ENCODE data around the gene RAB8B. TPM values are rescaled to one million over a fixed set of nuclear protein-coding genes. Genes with fewer than 3 reads are reported as not detected.
A peak's percentile ranks its signal among the peaks of the same experiment; 100 is the strongest.

RAB8B gene
- total and polyA plus RNA-seq, 2 of the 13 experiments (the other 11 are each of a cell fraction or from before 2014, with no cell fraction given), result 6.8 to 14.2 TPM

DNA sequence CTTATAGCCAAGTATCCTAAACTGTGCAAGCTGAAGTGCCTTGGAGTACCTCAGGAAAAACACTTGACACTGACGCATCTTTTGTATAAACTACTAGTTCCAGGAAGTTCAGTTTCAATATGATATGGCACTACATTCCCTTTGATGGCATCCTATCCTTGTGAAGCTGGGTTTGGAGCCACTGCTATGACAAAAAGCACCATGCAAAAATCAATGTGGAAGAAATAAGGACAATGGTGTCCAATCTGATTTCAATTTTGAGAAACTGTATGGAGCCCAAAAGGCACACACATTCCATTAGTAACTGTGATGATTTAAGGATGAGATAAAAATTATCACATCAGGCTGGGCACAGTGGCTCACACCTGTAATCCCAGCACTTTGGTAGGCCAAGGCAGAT is 37.7 kb upstream of the RAB8B start:
- CTCF ChIA-PET (ENCODE audit: low intra/inter-chr PET ratio, low total read pairs), result no interaction called here

DNA sequence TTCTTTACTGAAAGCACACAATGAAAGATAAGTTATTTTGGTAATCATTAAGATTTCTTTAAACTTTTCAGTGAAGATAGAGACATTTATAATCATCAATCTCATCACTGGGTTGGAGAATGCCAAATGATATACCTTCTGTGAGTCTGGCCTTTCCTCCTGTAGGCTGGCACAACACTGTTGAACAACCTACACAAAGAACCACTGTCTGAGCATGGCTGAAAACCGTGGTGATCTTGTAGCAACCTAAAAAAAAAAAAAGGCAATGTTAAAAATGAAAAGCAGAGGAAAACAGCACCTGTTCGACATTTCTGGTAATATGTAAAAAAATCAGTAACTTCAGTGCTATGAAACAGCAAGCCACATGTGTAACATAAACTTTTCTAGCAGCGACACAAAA is 33.9 kb upstream of the RAB8B start:
- Histone ChIP-seq H2AFZ (ENCODE audit: low read length) (no peak overlapping the region), H3K4me1 (ENCODE audit: insufficient read depth, low read length) (peaks cover 24% of the 10 kb centered on the region), H3K9me3 (ENCODE audit: low read length) (no peaks in the 10 kb centered on the region), H3K27ac (ENCODE audit: extremely low read length, insufficient read depth, low read length) (peak overlapping the region; percentile 89), H4K20me1 (ENCODE audit: insufficient read depth, low read length) (no peaks in the 10 kb centered on the region; the same call in 1 of the 2 replicates), H3K36me3 (replicated peaks in 1 of 2; ENCODE audit: control insufficient read depth in 1 of 2, insufficient read depth in 2 of 2, low read length in 2 of 2) (peaks cover 1 to 28% of the 10 kb centered on the region in 2 experiments; a peak in 4 of 5 replicates), H3K27me3 (ENCODE audit: control insufficient read depth in 1 of 2, insufficient read depth in 2 of 2, low read length in 2 of 2) (no peaks in the 10 kb centered on the region; a peak in 1 of 5 replicates), H3K4me3 (replicated peaks in 1 of 3; ENCODE audit: insufficient read depth in 1 of 3, low read depth in 2 of 3, low read length in 3 of 3) (peak overlapping the region; percentile 78 to 96 (median 96); a peak in 5 of 6 replicates), H3K79me2 (ENCODE audit: insufficient read depth, low read length) (peaks cover 26% of the 10 kb centered on the region), H3K9ac (ENCODE audit: insufficient read depth, low read depth, low read length) (peak overlapping the region; percentile 94), H3K4me2 (ENCODE audit: low read depth, low read length) (peak overlapping the region; percentile 70)
- intact Hi-C loops (cut with micrococcal nuclease; ENCODE audit: unreplicated experiment) (loop anchor here (5.0 to 10.0 kb wide), 4 partner anchors 48 to 371 kb away; partner anchors contain the start of gene APH1B), in situ Hi-C loops (cut with HindIII; ENCODE audit: extremely low pct_ligation_motif_present, low pct_unique_long_range_greater_than_20kb) (loop anchor here (25.0 kb wide), 1 partner anchor 257 kb away; no protein-coding TSS in a partner anchor)
- BruUV-seq (replicated peaks), result no TSS peak
- ChIA-PET CTCF (ENCODE audit: low intra/inter-chr PET ratio, low total read pairs) (no interaction called here), POLR2A (interaction anchor here (0.7 to 1.8 kb wide), 3 partner anchors 8 to 137 kb away, joined by 3 to 6 read pairs (median 4); no protein-coding TSS in a partner anchor)
- WGBS (ENCODE audit: low lambda C conversion rate), result 37% methylated on average over 3 of the region's 3 CpGs
- ATAC-seq (no peak), FAIRE-seq (no peak), DNase-seq (ENCODE audit: low spot score) (peak; percentile 35)
- TF ChIP-seq ZNF569 (CRISPR knock-in tag; IDR thresholded peaks at IDR 0.05; ENCODE audit: borderline replicate concordance) (no peak), RBFOX2 (IDR thresholded peaks at IDR 0.05; ENCODE audit: low read depth, low read length) (peak; percentile 54; the same call in 1 of the 2 replicates), ZNF10 (CRISPR knock-in tag; IDR thresholded peaks at IDR 0.05; ENCODE audit: borderline replicate concordance, low read depth) (no peak), ZNF737 (CRISPR knock-in tag; IDR thresholded peaks at IDR 0.05; ENCODE audit: borderline replicate concordance) (no peak)

More for the DNA sequence above, 37.7 kb upstream of the RAB8B start:
- peaks cover 20% of the 10 kb centered on the region for H3K79me2 ChIP-seq (ENCODE audit: insufficient read depth, low read length)
- H3K36me3 ChIP-seq (replicated peaks in 1 of 2; ENCODE audit: control insufficient read depth in 1 of 2, insufficient read depth in 2 of 2, low read length in 2 of 2), result peaks cover 2 to 30% of the 10 kb centered on the region in 2 experiments
- TF ChIP-seq, protein P1, sequence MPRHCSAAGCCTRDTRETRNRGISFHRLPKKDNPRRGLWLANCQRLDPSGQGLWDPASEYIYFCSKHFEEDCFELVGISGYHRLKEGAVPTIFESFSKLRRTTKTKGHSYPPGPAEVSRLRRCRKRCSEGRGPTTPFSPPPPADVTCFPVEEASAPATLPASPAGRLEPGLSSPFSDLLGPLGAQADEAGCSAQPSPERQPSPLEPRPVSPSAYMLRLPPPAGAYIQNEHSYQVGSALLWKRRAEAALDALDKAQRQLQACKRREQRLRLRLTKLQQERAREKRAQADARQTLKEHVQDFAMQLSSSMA (CRISPR knock-in tag; IDR thresholded peaks at IDR 0.05), result no peak
- TF ChIP-seq AGO2 (optimal IDR thresholded peaks at IDR 0.05; ENCODE audit: low read depth, low read length) (peak; percentile 19), ZNF766 (CRISPR knock-in tag; IDR thresholded peaks at IDR 0.05; ENCODE audit: borderline replicate concordance) (no peak), HOXD1 (CRISPR knock-in tag; IDR thresholded peaks at IDR 0.05) (no peak), POLR2G (IDR thresholded peaks at IDR 0.05; ENCODE audit: low read depth, low read length) (peak; percentile 40; the same call in 1 of the 2 replicates), SSRP1 (CRISPR knock-in tag; IDR thresholded peaks at IDR 0.05) (0 out of 2 replicates have a peak, but pooled peaks have one; percentile 38), RBFOX2 (IDR thresholded peaks at IDR 0.05; ENCODE audit: low read depth, low read length) (0 out of 2 replicates have a peak, but pooled peaks have one; percentile 25), ZNF12 (CRISPR knock-in tag; IDR thresholded peaks at IDR 0.05) (peak; percentile 94)
- H3K27me3 ChIP-seq (ENCODE audit: control insufficient read depth in 1 of 2, insufficient read depth in 2 of 2, low read length in 2 of 2), result no peaks in the 10 kb centered on the region; a peak in 1 of 5 replicates
- H3K4me3 ChIP-seq (replicated peaks in 1 of 3; ENCODE audit: insufficient read depth in 1 of 3, low read depth in 2 of 3, low read length in 3 of 3), result no peak overlapping the region
- no peaks in the 10 kb centered on the region for H3K9me3 ChIP-seq (ENCODE audit: low read length)
- H3K4me2 ChIP-seq (ENCODE audit: low read depth, low read length), result no peak overlapping the region
- no peaks in the 10 kb centered on the region; the same call in 1 of the 2 replicates for H4K20me1 ChIP-seq (ENCODE audit: insufficient read depth, low read length)
- WGBS (ENCODE audit: low lambda C conversion rate), result 100% methylated on average over 1 of the region's 1 CpG
- BruUV-seq (replicated peaks), result no TSS peak
- FAIRE-seq (no peak), ATAC-seq (no peak), DNase-seq (ENCODE audit: low spot score) (no peak)
- intact Hi-C loops (cut with micrococcal nuclease; ENCODE audit: unreplicated experiment), result loop anchor here (10.0 kb wide), 1 partner anchor 367 kb away; no protein-coding TSS in a partner anchor
- H3K9ac ChIP-seq (ENCODE audit: insufficient read depth, low read depth, low read length), result no peak overlapping the region
- H2AFZ ChIP-seq (ENCODE audit: low read length), result no peak overlapping the region
- H3K4me1 ChIP-seq (ENCODE audit: insufficient read depth, low read length), result peaks cover 17% of the 10 kb centered on the region
- POLR2A ChIA-PET, result no interaction called here
- in situ Hi-C loops (cut with HindIII; ENCODE audit: extremely low pct_ligation_motif_present, low pct_unique_long_range_greater_than_20kb), result loop anchor here (25.0 kb wide), 1 partner anchor 261 kb away; no protein-coding TSS in a partner anchor
- no peak overlapping the region for H3K27ac ChIP-seq (ENCODE audit: extremely low read length, insufficient read depth, low read length)

All from HepG2 (cell line).